22Rv1 (cell line): ENCODE measurements around the gene SPC24.

Experiments
- CTCF ChIP-seq: fragments of 450-650 bp; IDR thresholded peaks from 2 replicates; pipeline ENCODE4 v1.5.1; 2017; ENCODE audit warnings: mild to moderate bottlenecking
- ZFX ChIP-seq: fragments of 450-650 bp; IDR thresholded peaks from 2 replicates; pipeline ENCODE4 v1.6.1; 2017; ENCODE audit warnings: antibody characterized with exemption, borderline replicate concordance

GRCh38 chr19:11177592-11177991 is 22.0 kb upstream of the SPC24 start:
- no peak for TF ChIP-seq CTCF
- TF ChIP-seq ZFX = no peak
